HepG2 (cell line): ENCODE measurements around the gene BRAF. TPM values are rescaled to one million over a fixed set of nuclear protein-coding genes. Genes with fewer than 3 reads are reported as not detected.

ENCODE experiments used
- FOXC1 ChIP-seq: sonication (generic); formaldehyde crosslinking; IDR thresholded peaks from 2 replicates; pipeline ENCODE4 v1.8.0; 2022; ENCODE audit warnings: mild to moderate bottlenecking, missing genetic modification reagents, borderline replicate concordance
- HES4 ChIP-seq: sonication (generic); formaldehyde crosslinking; IDR thresholded peaks from 2 replicates; pipeline ENCODE4 v1.9.0; 2021; ENCODE audit warnings: mild to moderate bottlenecking, missing genetic modification reagents, borderline replicate concordance
- HMGXB4 ChIP-seq, 2 experiments: sonication (generic) in 1 of 2; formaldehyde crosslinking in 1 of 2; IDR thresholded peaks; 2 replicates each; pipeline versions ENCODE4 v1.4.0 to v1.6.1; 2018 to 2020; ENCODE audit warnings: missing genetic modification reagents in 2 of 2, borderline replicate concordance in 1 of 2, low read depth in 1 of 2, mild to moderate bottlenecking in 1 of 2, missing biosample characterization in 1 of 2
- JUN ChIP-seq: sonication (generic); formaldehyde crosslinking; IDR thresholded peaks from 2 replicates; pipeline ENCODE4 v1.4.0; 2020; ENCODE audit warnings: mild to moderate bottlenecking, missing genetic modification reagents
- MEIS1 ChIP-seq: sonication (generic); formaldehyde crosslinking; IDR thresholded peaks from 2 replicates; pipeline ENCODE4 v1.9.0; 2021; ENCODE audit warnings: mild to moderate bottlenecking, missing genetic modification reagents, moderate library complexity, borderline replicate concordance
- MTF1 ChIP-seq: sonication (generic); formaldehyde crosslinking; IDR thresholded peaks from 2 replicates; pipeline ENCODE4 v1.5.0; 2020; ENCODE audit warnings: missing genetic modification reagents
- NFYC ChIP-seq: IDR thresholded peaks from 2 replicates; pipeline ENCODE4 v1.6.1; 2016; ENCODE audit warnings: missing genetic modification reagents, missing compliant biosample characterization
- SATB2 ChIP-seq: sonication (generic); formaldehyde crosslinking; IDR thresholded peaks from 2 replicates; pipeline ENCODE4 v1.5.0; 2020; ENCODE audit warnings: missing genetic modification reagents
- THAP9 ChIP-seq: sonication (generic); formaldehyde crosslinking; IDR thresholded peaks from 2 replicates; pipeline ENCODE4; 2020; ENCODE audit warnings: missing genetic modification reagents, mild to moderate bottlenecking, borderline replicate concordance
- TOPORS ChIP-seq: sonication (generic); formaldehyde crosslinking; IDR thresholded peaks from 2 replicates; pipeline ENCODE4 v1.8.0; 2023; ENCODE audit warnings: mild to moderate bottlenecking, missing genetic modification reagents
- YEATS2 ChIP-seq: sonication (generic); formaldehyde crosslinking; IDR thresholded peaks from 2 replicates; pipeline ENCODE4 v1.4.0; 2020; ENCODE audit warnings: missing genetic modification reagents, borderline replicate concordance
- ZBTB8A ChIP-seq: sonication (generic); formaldehyde crosslinking; IDR thresholded peaks from 2 replicates; pipeline ENCODE4 v1.4.0; 2020; ENCODE audit warnings: mild to moderate bottlenecking, low read depth, missing genetic modification reagents, borderline replicate concordance
- ZNF232 ChIP-seq: sonication (generic); formaldehyde crosslinking; IDR thresholded peaks from 2 replicates; pipeline ENCODE4 v1.4.0; 2020; ENCODE audit warnings: missing genetic modification reagents, borderline replicate concordance
- ZNF383 ChIP-seq: sonication (generic); formaldehyde crosslinking; IDR thresholded peaks from 2 replicates; pipeline ENCODE4 v1.4.0; 2020; ENCODE audit warnings: missing genetic modification reagents, mild to moderate bottlenecking, borderline replicate concordance
- ZNF468 ChIP-seq: sonication (generic); formaldehyde crosslinking; IDR thresholded peaks from 2 replicates; pipeline ENCODE4 v1.8.0; 2022; ENCODE audit warnings: mild to moderate bottlenecking, moderate library complexity, missing genetic modification reagents
- ZZZ3 ChIP-seq: sonication (generic); formaldehyde crosslinking; IDR thresholded peaks from 2 replicates; pipeline ENCODE4 v1.4.0; 2020; ENCODE audit warnings: missing genetic modification reagents, mild to moderate bottlenecking, borderline replicate concordance
- polyA plus RNA-seq, 8 experiments: library from polyadenylated mRNA; depleted of rRNA in 3 of 8; stranded (reverse) in 7 of 8; unstranded in 1 of 8; fragments of >200 nt; fragmentation: Illumina TruSeq in 4 of 8; extraction: Trizol in 4 of 8; gene quantifications; 2 replicates each; pipeline versions ENCODE4 v1.2.1 to v1.2.3, GENCODE V29; 2011 to 2016; ENCODE audit warnings: low read depth in 4 of 8, missing spikeins in 1 of 8, mixed read lengths in 1 of 8; ENCODE audit not compliant: insufficient read depth in 1 of 8
- total RNA-seq, 5 experiments: library from RNA; depleted of rRNA; stranded (reverse); fragments of >200 nt; fragmentation: Illumina TruSeq; extraction: Trizol; gene quantifications; 2 replicates each; pipeline ENCODE4 v1.2.3, GENCODE V29; 2016; ENCODE audit warnings: low read depth in 1 of 5
- TF ChIP-seq, protein P1 (sequence below): sonication (generic); formaldehyde crosslinking; IDR thresholded peaks from 2 replicates; pipeline ENCODE4 v1.9.0; 2022; ENCODE audit warnings: missing genetic modification reagents, mild to moderate bottlenecking, borderline replicate concordance
- TF ChIP-seq, protein P2 (sequence below): sonication (generic); formaldehyde crosslinking; IDR thresholded peaks from 2 replicates; pipeline ENCODE4 v1.5.1; 2020; ENCODE audit warnings: mild to moderate bottlenecking, missing genetic modification reagents
- TF ChIP-seq, protein P3 (sequence below): sonication (generic); formaldehyde crosslinking; IDR thresholded peaks from 2 replicates; pipeline ENCODE4 v1.8.1; 2022; ENCODE audit warnings: mild to moderate bottlenecking, missing genetic modification reagents

The BRAF gene
- total and polyA plus RNA-seq, 2 of the 13 experiments (the other 11 are each of a cell fraction or from before 2014, with no cell fraction given): 12.5 to 13.4 TPM

DNA sequence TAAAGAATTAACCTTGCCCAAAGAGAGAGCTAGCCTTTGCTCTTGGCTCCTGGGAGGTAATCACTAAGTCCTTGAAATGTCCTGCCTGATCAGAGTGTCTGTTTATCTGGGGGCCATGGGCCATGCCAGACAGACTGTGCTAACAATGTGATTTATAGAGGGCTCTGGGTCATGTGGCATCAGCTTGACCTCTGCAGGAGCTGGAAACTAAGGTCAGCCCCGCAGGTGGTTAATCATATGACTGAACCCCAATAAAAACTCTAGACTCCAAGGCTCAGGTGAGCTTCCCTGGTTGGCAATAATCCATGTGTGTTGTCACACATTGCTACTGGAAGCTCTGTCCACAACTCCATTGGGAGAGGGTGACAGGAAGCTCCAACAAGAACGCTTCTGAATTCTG lies 180.7 kb downstream of the BRAF start (continued):
- TF ChIP-seq, protein P1, sequence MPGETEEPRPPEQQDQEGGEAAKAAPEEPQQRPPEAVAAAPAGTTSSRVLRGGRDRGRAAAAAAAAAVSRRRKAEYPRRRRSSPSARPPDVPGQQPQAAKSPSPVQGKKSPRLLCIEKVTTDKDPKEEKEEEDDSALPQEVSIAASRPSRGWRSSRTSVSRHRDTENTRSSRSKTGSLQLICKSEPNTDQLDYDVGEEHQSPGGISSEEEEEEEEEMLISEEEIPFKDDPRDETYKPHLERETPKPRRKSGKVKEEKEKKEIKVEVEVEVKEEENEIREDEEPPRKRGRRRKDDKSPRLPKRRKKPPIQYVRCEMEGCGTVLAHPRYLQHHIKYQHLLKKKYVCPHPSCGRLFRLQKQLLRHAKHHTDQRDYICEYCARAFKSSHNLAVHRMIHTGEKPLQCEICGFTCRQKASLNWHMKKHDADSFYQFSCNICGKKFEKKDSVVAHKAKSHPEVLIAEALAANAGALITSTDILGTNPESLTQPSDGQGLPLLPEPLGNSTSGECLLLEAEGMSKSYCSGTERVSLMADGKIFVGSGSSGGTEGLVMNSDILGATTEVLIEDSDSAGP (CRISPR knock-in tag): no peak
- TF ChIP-seq, protein P2, sequence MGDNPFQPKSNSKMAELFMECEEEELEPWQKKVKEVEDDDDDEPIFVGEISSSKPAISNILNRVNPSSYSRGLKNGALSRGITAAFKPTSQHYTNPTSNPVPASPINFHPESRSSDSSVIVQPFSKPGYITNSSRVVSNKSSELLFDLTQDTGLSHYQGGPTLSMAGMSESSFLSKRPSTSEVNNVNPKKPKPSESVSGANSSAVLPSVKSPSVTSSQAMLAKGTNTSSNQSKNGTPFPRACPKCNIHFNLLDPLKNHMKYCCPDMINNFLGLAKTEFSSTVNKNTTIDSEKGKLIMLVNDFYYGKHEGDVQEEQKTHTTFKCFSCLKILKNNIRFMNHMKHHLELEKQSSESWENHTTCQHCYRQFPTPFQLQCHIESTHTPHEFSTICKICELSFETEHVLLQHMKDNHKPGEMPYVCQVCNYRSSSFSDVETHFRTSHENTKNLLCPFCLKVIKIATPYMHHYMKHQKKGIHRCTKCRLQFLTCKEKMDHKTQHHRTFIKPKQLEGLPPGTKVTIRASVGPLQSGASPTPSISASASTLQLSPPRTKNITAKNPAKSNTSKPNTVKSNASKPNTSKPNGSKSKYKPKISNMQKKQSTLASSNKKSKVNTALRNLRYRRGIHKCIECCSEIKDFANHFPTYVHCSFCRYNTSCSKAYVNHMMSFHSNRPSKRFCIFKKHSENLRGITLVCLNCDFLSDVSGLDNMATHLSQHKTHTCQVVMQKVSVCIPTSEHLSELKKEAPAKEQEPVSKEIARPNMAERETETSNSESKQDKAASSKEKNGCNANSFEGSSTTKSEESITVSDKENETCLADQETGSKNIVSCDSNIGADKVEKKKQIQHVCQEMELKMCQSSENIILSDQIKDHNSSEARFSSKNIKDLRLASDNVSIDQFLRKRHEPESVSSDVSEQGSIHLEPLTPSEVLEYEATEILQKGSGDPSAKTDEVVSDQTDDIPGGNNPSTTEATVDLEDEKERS (CRISPR knock-in tag): no peak
- TF ChIP-seq FOXC1 (CRISPR knock-in tag) (no peak), ZNF232 (CRISPR knock-in tag) (0 out of 2 replicates have a peak, but pooled peaks have one; percentile 36), JUN (no peak), ZNF383 (CRISPR knock-in tag) (no peak), MEIS1 (CRISPR knock-in tag) (no peak), ZBTB8A (CRISPR knock-in tag) (no peak), TOPORS (no peak), MTF1 (no peak), HMGXB4 (CRISPR knock-in tag; IDR thresholded peaks at IDR 0.05; ENCODE audit: borderline replicate concordance in 1 of 2, low read depth in 1 of 2) (no peak), HES4 (no peak), SATB2 (peak; percentile 66; the same call in 1 of the 2 replicates), NFYC (CRISPR knock-in tag) (no peak), YEATS2 (no peak), ZZZ3 (CRISPR knock-in tag) (no peak), ZNF468 (CRISPR knock-in tag) (no peak), THAP9 (CRISPR knock-in tag) (no peak)
- TF ChIP-seq, protein P3, sequence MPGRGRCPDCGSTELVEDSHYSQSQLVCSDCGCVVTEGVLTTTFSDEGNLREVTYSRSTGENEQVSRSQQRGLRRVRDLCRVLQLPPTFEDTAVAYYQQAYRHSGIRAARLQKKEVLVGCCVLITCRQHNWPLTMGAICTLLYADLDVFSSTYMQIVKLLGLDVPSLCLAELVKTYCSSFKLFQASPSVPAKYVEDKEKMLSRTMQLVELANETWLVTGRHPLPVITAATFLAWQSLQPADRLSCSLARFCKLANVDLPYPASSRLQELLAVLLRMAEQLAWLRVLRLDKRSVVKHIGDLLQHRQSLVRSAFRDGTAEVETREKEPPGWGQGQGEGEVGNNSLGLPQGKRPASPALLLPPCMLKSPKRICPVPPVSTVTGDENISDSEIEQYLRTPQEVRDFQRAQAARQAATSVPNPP (CRISPR knock-in tag): no peak
